Lower leg skin (tissue), 4 donors: ENCODE results near the gene ADARB2. TPM values are rescaled to one million over a fixed set of nuclear protein-coding genes. Genes with fewer than 3 reads are reported as not detected.

Experiments used
- DNase-seq, 2 donors: peaks; one replicate each; pipeline ENCODE4 v3.0.0-alpha.2; 2019; ENCODE audit warnings: low spot score in 2 of 2
- H3K4me3 ChIP-seq: fragments of 200-600 bp; sonication (generic); 2 replicates; pipeline ENCODE4 v1.5.1; 2017; ENCODE audit warnings: mild to moderate bottlenecking, low read depth; ENCODE audit not compliant: poor library complexity, severe bottlenecking
- POLR2A ChIP-seq, 2 donors: fragments of 450-650 bp; IDR thresholded peaks; one replicate each; pipeline ENCODE4 v1.6.1; 2016 to 2017; ENCODE audit warnings: antibody characterized with exemption in 2 of 2, mild to moderate bottlenecking in 1 of 2, moderate library complexity in 1 of 2
- WGBS, 2 donors: methylation state at CpG; one replicate each; pipeline ENCODE4 v1.1.5; 2018; 5-methylcytosine and 5-hydroxymethylcytosine counted together
- intact Hi-C: fragments of 100-400 bp; cut with DNase I; formaldehyde crosslinking; loops from one replicate; pipeline ENCODE4 v1.15.0; 2023; ENCODE audit warnings: low total_unique reads
- total RNA-seq, 4 donors: library from RNA; depleted of rRNA; stranded (reverse); fragments of >200 nt; gene quantifications; one replicate each; pipeline ENCODE4 v1.1.0, GENCODE V29; 2016
- TF ChIP-seq, protein P1 (sequence below), 3 donors: fragments of 450-650 bp; IDR thresholded peaks; one replicate each; pipeline ENCODE4 v1.5.1; 2016; ENCODE audit warnings: antibody characterized with exemption in 3 of 3, mild to moderate bottlenecking in 3 of 3, moderate library complexity in 2 of 3

Gene ADARB2
- total RNA-seq, 4 donors from 2014 or later: 0.72 to 3.6 (median 1.8) TPM

DNA sequence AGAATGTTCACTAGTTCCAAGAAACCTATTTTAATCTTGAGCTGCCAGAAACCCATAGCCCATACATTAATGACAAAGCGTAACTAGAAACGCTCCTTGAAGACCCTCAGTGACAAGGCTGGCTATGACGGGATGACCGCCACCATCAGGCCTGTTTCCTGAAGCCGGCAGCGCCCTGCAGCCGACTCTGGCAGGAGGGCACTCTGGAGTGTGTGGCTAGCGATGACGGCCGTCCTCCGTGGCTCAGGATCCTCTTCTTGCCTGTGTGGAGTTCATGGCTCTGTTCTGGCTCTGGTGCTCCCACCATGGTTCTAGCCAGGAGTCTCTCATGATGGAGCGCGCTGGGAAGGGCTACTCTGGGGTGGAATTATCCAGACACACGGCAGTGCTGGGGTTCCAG lies 224.1 kb downstream of the ADARB2 start:
- DNase-seq: peak in 1 of 2 donors; percentile 72
- intact Hi-C loops: no loop called here
- H3K4me3 ChIP-seq: no peak overlapping the region
- 91 to 94% methylated on average over 14 of the region's 14 CpGs for WGBS, 2 donors
- TF ChIP-seq POLR2A (IDR thresholded peaks at IDR 0.05): no peak
- TF ChIP-seq, protein P1, sequence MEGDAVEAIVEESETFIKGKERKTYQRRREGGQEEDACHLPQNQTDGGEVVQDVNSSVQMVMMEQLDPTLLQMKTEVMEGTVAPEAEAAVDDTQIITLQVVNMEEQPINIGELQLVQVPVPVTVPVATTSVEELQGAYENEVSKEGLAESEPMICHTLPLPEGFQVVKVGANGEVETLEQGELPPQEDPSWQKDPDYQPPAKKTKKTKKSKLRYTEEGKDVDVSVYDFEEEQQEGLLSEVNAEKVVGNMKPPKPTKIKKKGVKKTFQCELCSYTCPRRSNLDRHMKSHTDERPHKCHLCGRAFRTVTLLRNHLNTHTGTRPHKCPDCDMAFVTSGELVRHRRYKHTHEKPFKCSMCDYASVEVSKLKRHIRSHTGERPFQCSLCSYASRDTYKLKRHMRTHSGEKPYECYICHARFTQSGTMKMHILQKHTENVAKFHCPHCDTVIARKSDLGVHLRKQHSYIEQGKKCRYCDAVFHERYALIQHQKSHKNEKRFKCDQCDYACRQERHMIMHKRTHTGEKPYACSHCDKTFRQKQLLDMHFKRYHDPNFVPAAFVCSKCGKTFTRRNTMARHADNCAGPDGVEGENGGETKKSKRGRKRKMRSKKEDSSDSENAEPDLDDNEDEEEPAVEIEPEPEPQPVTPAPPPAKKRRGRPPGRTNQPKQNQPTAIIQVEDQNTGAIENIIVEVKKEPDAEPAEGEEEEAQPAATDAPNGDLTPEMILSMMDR (IDR thresholded peaks at IDR 0.05): no peak

DNA sequence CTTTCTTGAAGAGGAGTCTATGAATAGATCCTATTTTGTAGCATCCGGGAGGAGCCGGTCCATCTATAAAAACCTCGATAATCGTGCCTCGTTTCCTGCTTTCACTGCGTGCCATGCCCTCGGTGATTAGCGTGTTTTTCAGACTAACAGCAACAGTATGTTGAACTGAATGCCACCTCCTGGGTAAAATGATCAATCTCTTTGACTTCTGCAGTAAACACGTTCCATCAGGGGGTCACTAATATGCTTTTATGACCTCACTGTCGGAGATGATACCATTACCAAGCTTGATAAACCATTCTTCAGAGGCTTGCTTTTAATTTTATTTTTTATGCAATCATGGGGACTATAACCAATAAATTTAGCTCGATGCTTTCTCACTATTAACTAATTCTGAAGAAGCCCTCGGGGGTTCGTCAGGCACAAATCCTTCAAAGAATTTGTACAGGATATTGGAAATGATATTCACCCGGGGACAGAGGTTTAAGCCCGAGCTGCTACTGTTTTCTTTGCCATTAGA lies 228.3 kb downstream of the ADARB2 start:
- DNase-seq: no peak
- no peak for TF ChIP-seq POLR2A (IDR thresholded peaks at IDR 0.05)
- TF ChIP-seq, protein P1 (IDR thresholded peaks at IDR 0.05): no peak
- WGBS, 2 donors: 70 to 74% methylated on average over 15 of the region's 15 CpGs
- intact Hi-C loops: no loop called here
- H3K4me3 ChIP-seq: no peak overlapping the region

DNA sequence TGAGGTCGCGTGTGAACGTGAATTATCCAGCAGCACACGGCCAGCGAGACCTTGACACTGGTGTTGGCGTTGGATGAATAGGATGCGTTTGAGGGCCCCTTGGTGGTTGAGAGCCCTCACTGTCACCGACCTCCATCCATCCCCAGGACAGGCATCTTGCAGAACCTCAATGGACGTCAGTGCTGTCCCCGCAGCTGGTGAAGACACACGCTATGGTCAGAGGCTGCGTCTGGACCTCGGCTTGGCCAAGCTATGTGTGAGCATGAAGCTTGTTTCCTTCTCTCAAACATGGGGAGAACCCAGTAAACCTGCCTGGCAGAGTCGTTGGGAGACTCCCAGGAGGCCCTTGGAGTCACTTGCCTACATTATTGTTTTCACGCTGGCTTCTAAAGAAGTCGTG lies 229.2 kb downstream of the ADARB2 start:
- intact Hi-C loops: no loop called here
- H3K4me3 ChIP-seq: no peak overlapping the region
- WGBS, 2 donors: 93 to 95% methylated on average over 16 of the region's 16 CpGs
- TF ChIP-seq, protein P1 (IDR thresholded peaks at IDR 0.05): no peak
- no peak for TF ChIP-seq POLR2A (IDR thresholded peaks at IDR 0.05)
- no peak for DNase-seq

DNA sequence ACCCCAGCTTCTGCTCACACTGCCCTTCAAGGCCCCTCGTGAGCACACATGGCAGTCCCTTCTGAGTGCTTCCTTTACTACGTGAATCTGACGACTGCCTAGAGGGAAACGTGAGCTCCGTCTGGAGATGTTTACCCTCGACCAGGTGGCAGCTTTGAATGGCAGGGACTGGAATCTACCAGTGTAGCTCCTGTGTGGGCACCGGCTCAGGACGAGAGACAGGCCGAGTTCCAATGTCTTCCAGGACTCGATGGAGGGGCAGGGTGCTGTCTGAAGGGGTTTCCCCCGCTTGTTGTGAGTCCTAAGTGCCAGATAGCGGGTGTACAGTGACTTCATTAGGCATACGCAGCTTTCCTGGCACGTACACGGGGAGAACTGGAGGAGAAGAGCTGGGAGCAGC lies 229.9 kb downstream of the ADARB2 start:
- H3K4me3 ChIP-seq: no peak overlapping the region
- no peak for DNase-seq
- intact Hi-C loops: no loop called here
- 79 to 90% methylated on average over 15 of the region's 15 CpGs for WGBS, 2 donors
- TF ChIP-seq, protein P1 (IDR thresholded peaks at IDR 0.05): no peak
- TF ChIP-seq POLR2A (IDR thresholded peaks at IDR 0.05): no peak

DNA sequence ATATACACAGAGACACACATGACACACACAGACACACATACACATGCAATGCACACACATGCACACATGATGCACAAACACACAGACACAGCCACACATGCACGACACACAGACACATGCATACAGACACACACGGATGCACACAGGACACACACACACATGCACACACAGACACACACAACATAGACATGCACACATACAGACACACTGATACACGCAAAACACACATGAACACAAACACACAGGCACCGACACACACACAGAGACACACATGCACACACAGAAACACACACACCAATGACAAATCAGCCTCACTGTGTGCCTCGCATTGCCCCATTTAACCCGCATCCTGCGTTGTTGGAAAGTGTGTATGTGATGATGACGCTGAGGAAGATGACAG lies 232.4 kb downstream of the ADARB2 start:
- TF ChIP-seq POLR2A (IDR thresholded peaks at IDR 0.05): no peak
- TF ChIP-seq, protein P1 (IDR thresholded peaks at IDR 0.05): no peak
- 94 to 96% methylated on average over 8 of the region's 8 CpGs for WGBS, 2 donors
- no peak overlapping the region for H3K4me3 ChIP-seq
- intact Hi-C loops: no loop called here
- DNase-seq: no peak

DNA sequence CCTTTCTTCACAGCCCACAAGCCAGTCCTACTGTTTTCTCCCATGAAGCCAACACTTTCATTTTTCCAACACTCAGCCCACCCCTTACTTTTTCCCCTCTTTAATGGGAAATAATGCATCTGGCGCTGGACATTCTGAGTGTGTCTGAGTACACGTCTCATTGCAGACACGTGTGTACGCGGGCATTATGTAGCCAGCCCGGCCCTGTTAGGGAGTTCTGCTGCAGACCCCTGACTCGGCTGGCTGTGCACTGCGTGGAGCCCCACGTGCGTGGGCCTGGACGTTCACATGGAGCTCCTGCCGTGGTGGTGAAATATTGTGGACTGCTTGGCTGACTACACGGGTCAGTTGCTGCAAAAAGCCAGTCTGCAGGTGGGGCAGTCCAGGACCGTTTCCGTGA lies 233.0 kb downstream of the ADARB2 start:
- WGBS, 2 donors: 92 to 94% methylated on average over 15 of the region's 15 CpGs
- no peak for DNase-seq
- TF ChIP-seq POLR2A (IDR thresholded peaks at IDR 0.05): no peak
- TF ChIP-seq, protein P1 (IDR thresholded peaks at IDR 0.05): no peak
- intact Hi-C loops: no loop called here
- no peak overlapping the region for H3K4me3 ChIP-seq
